GM12874 (cell line): ENCODE measurements around the gene MAST4.

Experiments used
- CTCF ChIP-seq: IDR thresholded peaks from 2 replicates; pipeline ENCODE4 v1.5.1; 2011; ENCODE audit warnings: low read depth, mild to moderate bottlenecking, control low read depth, low read length, moderate library complexity; ENCODE audit not compliant: insufficient read depth

The MAST4 gene

DNA sequence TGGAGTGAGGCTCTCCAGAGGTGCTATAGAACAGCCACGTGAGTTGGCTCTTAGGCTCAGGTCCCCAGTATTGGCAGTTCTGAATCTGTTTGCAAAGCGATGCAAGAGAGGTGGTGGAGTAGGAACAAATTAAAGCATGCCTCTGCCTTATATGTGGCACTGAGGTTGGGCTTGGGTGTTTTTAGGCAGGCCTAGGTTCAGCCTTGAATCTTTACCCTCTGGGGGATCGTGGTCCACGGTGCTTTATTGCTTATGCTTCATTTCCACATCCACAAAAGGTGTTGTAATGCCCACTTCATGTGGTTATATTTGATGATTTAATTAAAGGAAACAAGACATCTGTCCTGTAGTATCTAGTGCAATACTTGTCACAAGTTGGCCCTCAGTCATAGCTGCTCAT lies 544.2 kb downstream of the MAST4 start:
- no peak for TF ChIP-seq CTCF

GRCh38 chr5:67141644-67142043 lies 545.5 kb downstream of the MAST4 start:
- TF ChIP-seq CTCF, result no peak

- no peak for TF ChIP-seq CTCF
Observed at GRCh38 chr5:67142816-67143215, 546.6 kb downstream of the MAST4 start.

DNA sequence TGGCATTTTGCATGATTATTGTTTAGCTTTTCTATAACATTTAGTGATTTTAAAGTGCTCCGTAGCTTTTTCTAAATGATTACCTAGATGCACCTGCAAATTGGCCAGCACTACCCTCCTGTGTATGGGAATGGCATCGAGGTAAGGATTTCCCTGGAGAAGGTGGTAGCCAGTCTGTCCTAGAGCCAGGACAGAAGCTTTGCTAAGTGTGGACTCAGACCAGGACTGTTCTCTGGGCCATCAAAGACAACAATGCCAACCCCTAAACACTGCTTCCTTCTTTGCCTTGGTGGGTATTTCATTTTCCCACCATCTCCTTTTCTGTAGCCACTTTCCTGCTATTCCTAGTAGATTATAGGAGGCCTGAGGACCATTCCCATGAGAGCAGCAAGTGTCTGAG lies 547.4 kb downstream of the MAST4 start:
- TF ChIP-seq CTCF, result no peak

- no peak for TF ChIP-seq CTCF
Observed at GRCh38 chr5:67144183-67144639, 548.0 kb downstream of the MAST4 start.

GRCh38 chr5:67146574-67146973 lies 550.4 kb downstream of the MAST4 start:
- no peak for TF ChIP-seq CTCF

DNA sequence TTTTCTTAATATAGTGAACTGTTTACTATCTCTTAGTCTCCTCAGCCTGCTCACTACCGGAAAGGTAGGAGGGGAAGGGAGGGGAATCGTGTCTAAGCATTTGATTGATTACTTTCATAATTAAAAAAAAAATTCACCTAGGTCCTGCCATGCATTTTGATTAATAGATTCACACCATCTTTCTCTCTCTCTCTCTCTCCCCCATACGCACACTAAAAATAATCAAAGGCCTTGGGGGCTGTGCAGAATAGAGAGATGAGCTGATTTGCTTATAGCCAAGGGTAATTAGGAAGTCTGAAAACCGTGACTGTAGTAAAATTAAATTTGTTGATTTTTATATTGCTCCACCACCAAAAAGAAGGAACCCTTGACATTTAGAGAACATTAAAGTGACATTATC lies 550.8 kb downstream of the MAST4 start:
- TF ChIP-seq CTCF, result no peak

- TF ChIP-seq CTCF, result no peak
Observed at GRCh38 chr5:67147760-67148159, 551.6 kb downstream of the MAST4 start.
